ENCODE measurements around the gene MEX3B.
"Not testable (repeated sequence)": the region's sequence is repeated elsewhere in the genome, so short reads cannot be mapped to it uniquely, and the experiment has no call there.

MEX3B gene

DNA sequence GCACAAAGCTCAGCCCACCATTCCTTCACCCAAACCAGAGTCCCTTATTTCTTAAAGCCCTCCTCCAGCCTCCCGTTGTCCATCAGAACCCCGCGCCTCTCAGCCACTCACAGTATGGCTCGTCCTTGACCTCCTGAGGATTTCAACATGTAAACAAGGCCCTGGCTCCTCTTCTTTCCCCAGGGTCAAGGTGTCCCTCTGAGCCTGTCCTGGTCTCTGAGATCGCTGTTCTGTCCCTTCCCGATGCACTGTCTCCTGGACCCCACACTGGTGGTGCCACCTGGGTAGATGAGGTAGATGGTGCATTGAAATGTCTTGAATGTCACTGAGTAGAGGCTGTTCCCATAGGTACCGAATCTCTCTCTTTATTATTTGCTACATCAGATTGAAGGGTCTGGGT is 32.9 kb downstream of the MEX3B start:
- H3K4me3 ChIP-seq (ENCODE audit: low read length), result no peak overlapping the region
- no peak for DNase-seq (ENCODE audit: low read depth)
- TF ChIP-seq, protein P1, sequence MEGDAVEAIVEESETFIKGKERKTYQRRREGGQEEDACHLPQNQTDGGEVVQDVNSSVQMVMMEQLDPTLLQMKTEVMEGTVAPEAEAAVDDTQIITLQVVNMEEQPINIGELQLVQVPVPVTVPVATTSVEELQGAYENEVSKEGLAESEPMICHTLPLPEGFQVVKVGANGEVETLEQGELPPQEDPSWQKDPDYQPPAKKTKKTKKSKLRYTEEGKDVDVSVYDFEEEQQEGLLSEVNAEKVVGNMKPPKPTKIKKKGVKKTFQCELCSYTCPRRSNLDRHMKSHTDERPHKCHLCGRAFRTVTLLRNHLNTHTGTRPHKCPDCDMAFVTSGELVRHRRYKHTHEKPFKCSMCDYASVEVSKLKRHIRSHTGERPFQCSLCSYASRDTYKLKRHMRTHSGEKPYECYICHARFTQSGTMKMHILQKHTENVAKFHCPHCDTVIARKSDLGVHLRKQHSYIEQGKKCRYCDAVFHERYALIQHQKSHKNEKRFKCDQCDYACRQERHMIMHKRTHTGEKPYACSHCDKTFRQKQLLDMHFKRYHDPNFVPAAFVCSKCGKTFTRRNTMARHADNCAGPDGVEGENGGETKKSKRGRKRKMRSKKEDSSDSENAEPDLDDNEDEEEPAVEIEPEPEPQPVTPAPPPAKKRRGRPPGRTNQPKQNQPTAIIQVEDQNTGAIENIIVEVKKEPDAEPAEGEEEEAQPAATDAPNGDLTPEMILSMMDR (IDR thresholded peaks at IDR 0.05; ENCODE audit: insufficient read depth, low read depth, low read length, missing control alignments), result no peak

DNA sequence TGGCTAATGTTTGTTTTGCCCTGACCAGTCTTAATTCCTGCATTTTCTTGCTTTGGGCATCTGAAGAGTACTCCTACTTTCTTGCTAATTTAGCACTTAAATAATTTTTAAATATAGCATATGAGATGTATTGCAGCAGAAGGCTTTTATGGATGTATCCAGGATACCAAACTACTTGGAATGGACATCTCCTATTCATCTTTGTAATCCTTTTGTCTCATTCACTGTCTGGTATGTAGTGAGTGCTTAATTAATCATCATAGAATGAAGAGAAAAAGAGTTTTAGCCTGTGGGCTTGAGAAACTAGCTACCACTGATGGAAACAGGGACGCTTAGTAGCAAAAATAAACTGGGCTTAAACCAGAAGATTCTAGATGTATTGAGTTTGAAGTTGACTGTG is 40.6 kb downstream of the MEX3B start:
- TF ChIP-seq, protein P1 (IDR thresholded peaks at IDR 0.05; ENCODE audit: insufficient read depth, low read depth, low read length, missing control alignments), result no peak
- DNase-seq (ENCODE audit: low read depth), result no peak
- no peak overlapping the region for H3K4me3 ChIP-seq (ENCODE audit: low read length)

DNA sequence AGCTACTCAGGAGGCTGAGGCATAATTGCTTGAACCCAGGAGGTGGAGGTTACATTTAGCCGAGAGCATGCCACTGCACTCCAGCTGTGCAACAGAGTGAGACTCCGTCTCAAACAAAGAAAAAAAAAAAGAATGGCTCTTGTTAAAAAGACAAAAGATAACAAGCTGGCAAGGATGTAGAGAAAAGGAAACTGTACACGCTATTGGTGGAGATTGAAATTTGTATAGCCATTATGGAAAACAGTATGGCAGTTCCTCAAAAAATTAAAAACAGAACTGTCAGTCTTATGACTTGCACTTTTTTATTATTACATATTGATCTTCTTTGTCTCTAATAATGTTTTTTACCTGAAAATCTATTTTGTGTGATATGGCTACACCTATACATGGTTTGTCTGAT is 41.9 kb downstream of the MEX3B start:
- no peak overlapping the region for H3K4me3 ChIP-seq (ENCODE audit: low read length)
- DNase-seq (ENCODE audit: low read depth), result no peak
- TF ChIP-seq, protein P1 (IDR thresholded peaks at IDR 0.05; ENCODE audit: insufficient read depth, low read depth, low read length, missing control alignments), result no peak

DNA sequence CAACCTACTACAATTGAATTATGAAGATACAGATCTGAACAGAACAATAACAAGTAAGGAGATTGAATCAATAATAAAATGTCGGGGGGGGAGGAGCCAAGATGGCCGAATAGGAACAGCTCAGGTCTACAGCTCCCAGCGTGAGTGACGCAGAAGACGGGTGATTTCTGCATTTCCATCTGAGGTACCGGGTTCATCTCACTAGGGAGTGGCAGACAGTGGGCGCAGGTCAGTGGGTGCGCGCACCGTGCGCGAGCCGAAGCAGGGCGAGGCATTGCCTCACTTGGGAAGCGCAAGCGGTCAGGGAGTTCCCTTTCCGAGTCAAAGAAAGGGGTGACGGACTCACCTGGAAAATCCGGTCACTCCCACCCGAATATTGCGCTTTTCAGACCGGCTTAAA is 50.7 kb downstream of the MEX3B start:
- H3K4me3 ChIP-seq (ENCODE audit: low read length), result peak overlapping the region; percentile 37
- not testable (repeated sequence) for DNase-seq (ENCODE audit: low read depth)

GRCh38 chr15:81992523-81992922 is 53.3 kb downstream of the MEX3B start:
- DNase-seq (ENCODE audit: low read depth), result no peak
- no peak overlapping the region for H3K4me3 ChIP-seq (ENCODE audit: low read length)
- TF ChIP-seq, protein P1 (IDR thresholded peaks at IDR 0.05; ENCODE audit: insufficient read depth, low read depth, low read length, missing control alignments), result no peak

All from epithelial cell of esophagus (primary cell).